Lung (tissue), 12 donors: Measurements from ENCODE around the gene ASIC2. TPM values are rescaled to one million over a fixed set of nuclear protein-coding genes. Genes with fewer than 3 reads are reported as not detected.

Experiments
- ATAC-seq: fragments of 200-7000 bp; cut with Tn5 transposase; one replicate; pipeline ENCODE4 v1.9.1; 2020; ENCODE audit warnings: moderate number of reproducible peaks; ENCODE audit not compliant: insufficient read depth, low FRiP score
- DNase-seq, 3 donors: peaks; one replicate each; pipeline ENCODE4 v3.0.0-alpha.2; 2013 to 2017
- H3K27ac ChIP-seq, 2 donors: one replicate each; pipeline ENCODE4 v1.5.1; 2013; ENCODE audit warnings: mild to moderate bottlenecking in 2 of 2, moderate library complexity in 2 of 2, control low read depth in 1 of 2, inconsistent platforms in 1 of 2, low read depth in 1 of 2, low read length in 1 of 2
- H3K27me3 ChIP-seq, 3 donors: one replicate each; pipeline ENCODE4 v1.5.1; 2013; ENCODE audit warnings: low read length in 2 of 3; ENCODE audit not compliant: control insufficient read depth in 3 of 3, insufficient read depth in 3 of 3
- H3K36me3 ChIP-seq, 4 donors: one replicate each; pipeline ENCODE4 v1.5.1; 2013; ENCODE audit warnings: low read length in 4 of 4, mild to moderate bottlenecking in 1 of 4, moderate library complexity in 1 of 4; ENCODE audit not compliant: control insufficient read depth in 4 of 4, insufficient read depth in 4 of 4
- H3K4me1 ChIP-seq, 5 donors: one replicate each; pipeline ENCODE4 v1.5.1; 2013; ENCODE audit warnings: low read length in 5 of 5, mild to moderate bottlenecking in 2 of 5, moderate library complexity in 1 of 5; ENCODE audit not compliant: control insufficient read depth in 5 of 5, insufficient read depth in 5 of 5
- H3K4me3 ChIP-seq: one replicate; pipeline ENCODE4 v1.5.1; 2013; ENCODE audit warnings: mild to moderate bottlenecking, control low read depth, moderate library complexity
- H3K9ac ChIP-seq, 2 donors: one replicate each; pipeline ENCODE4 v1.5.1; 2013; ENCODE audit warnings: low read length in 2 of 2, control low read depth in 1 of 2; ENCODE audit not compliant: insufficient read depth in 1 of 2
- H3K9me3 ChIP-seq, 4 donors: one replicate each; pipeline ENCODE4 v1.5.1; 2013; ENCODE audit warnings: low read length in 3 of 4, mild to moderate bottlenecking in 1 of 4, moderate library complexity in 1 of 4; ENCODE audit not compliant: control insufficient read depth in 4 of 4, insufficient read depth in 3 of 4
- CTCF ChIP-seq: IDR thresholded peaks from 2 replicates; pipeline ENCODE4 v1.5.1; 2012; ENCODE audit warnings: mild to moderate bottlenecking; ENCODE audit errors: control extremely low read depth, extremely low read depth
- WGBS, 2 donors: extraction: QIAGEN DNeasy Blood & Tissue Kit; methylation state at CpG; one replicate each; pipeline ENCODE4 v1.1.7; 2013; 5-methylcytosine and 5-hydroxymethylcytosine counted together
- polyA plus RNA-seq, 2 donors: library from polyadenylated mRNA; stranded (reverse); fragments of 200-250 nt; gene quantifications; one replicate each; pipeline ENCODE4 v1.2.1, GENCODE V29; 2013
- total RNA-seq, 2 donors: library from RNA; depleted of rRNA in 1 of 2; stranded (reverse); fragments of >200 nt in 1 of 2; gene quantifications; one replicate each; pipeline ENCODE4 v1.2.1, GENCODE V29; 2014 to 2021
- donor health status: control.
- donor health status: control.
- donor health status: Bipolar disorder and iron deficiency.
- donor health status: healthy.
- donor health status: DM: yes; HTN: yes; CAD: no.

Gene ASIC2
- total and polyA plus RNA-seq, 4 donors = 0.03 to 0.28 (median 0.14) TPM; not detected in 1

GRCh38 chr17:33086041-33086440, 207.1 kb downstream of the ASIC2 start:
- DNase-seq = peak in 1 of 3 donors; percentile 46
- no peak overlapping the region for H3K27ac ChIP-seq
- peaks cover 0 to 25% (median 0%) of the 10 kb centered on the region in 5 donors for H3K4me1 ChIP-seq
- 65% methylated on average over 1 of the region's 1 CpG for WGBS, 2 donors
- H3K9me3 ChIP-seq = peaks cover 0 to 3% (median 0%) of the 10 kb centered on the region in 4 donors
- TF ChIP-seq CTCF = no peak
- ATAC-seq = no peak
- H3K9ac ChIP-seq = no peak overlapping the region
- H3K27me3 ChIP-seq = peaks cover 0 to 11% (median 2%) of the 10 kb centered on the region in 3 donors
- no peaks in the 10 kb centered on the region for H3K36me3 ChIP-seq
- no peak overlapping the region for H3K4me3 ChIP-seq

- Histone ChIP-seq H3K27me3 (peaks cover 0 to 11% (median 2%) of the 10 kb centered on the region in 3 donors), H3K27ac (no peak overlapping the region), H3K4me1 (peaks cover 0 to 25% (median 0%) of the 10 kb centered on the region in 5 donors), H3K36me3 (no peaks in the 10 kb centered on the region), H3K4me3 (no peak overlapping the region), H3K9me3 (peaks cover 0 to 3% (median 0%) of the 10 kb centered on the region in 4 donors), H3K9ac (no peak overlapping the region)
- DNase-seq = peak in 2 of 3 donors; percentile 82 to 90
- ATAC-seq = no peak
- WGBS, 2 donors = 54 to 70% methylated on average over 3 of the region's 3 CpGs
- no peak for TF ChIP-seq CTCF
These were observed 207.8 kb downstream of the ASIC2 start for GRCh38 chr17:33085256-33085655.

GRCh38 chr17:33084755-33085154, 208.3 kb downstream of the ASIC2 start:
- DNase-seq (no peak), ATAC-seq (no peak)
- Histone ChIP-seq H3K9ac (no peak overlapping the region), H3K9me3 (no peaks in the 10 kb centered on the region), H3K27ac (no peak overlapping the region), H3K36me3 (no peaks in the 10 kb centered on the region), H3K4me1 (peaks cover 0 to 25% (median 0%) of the 10 kb centered on the region in 5 donors), H3K4me3 (no peak overlapping the region), H3K27me3 (peaks cover 0 to 11% (median 2%) of the 10 kb centered on the region in 3 donors)
- TF ChIP-seq CTCF = no peak
- WGBS, 2 donors = 81 to 83% methylated on average over 2 of the region's 2 CpGs
